GM18951 (cell line): ENCODE data around the gene STIP1.

Experiments
- POLR2A ChIP-seq: IDR thresholded peaks from 4 replicates; pipeline ENCODE4 v1.6.1; 2011; ENCODE audit warnings: mild to moderate bottlenecking; ENCODE audit not compliant: insufficient read length, insufficient read depth; ENCODE audit errors: extremely low read depth
- in situ Hi-C: fragments of 300-500 bp; cut with MboI; formaldehyde crosslinking; loops from one replicate; pipeline ENCODE4 v1.12.0; 2022; ENCODE audit warnings: low sequenced_read_pairs, mixed read lengths, inconsistent platforms; ENCODE audit not compliant: unreplicated experiment

Gene STIP1

GRCh38 chr11:64185693-64186491, at the start of gene STIP1:
Gene STIP1, plus strand, starts transcription at chr11:64186171. Its CDS starts 91 bp downstream, at chr11:64186262.
- in situ Hi-C loops = no loop called here

GRCh38 chr11:64136765-64137441, 49.1 kb upstream of the STIP1 start:
- no peak for TF ChIP-seq POLR2A
- in situ Hi-C loops = no loop called here

More at GRCh38 chr11:64185693-64186491, at the start of gene STIP1:
- TF ChIP-seq POLR2A = peak; percentile 54

- no peak for TF ChIP-seq POLR2A
- in situ Hi-C loops = no loop called here
These were observed 47.6 kb upstream of the STIP1 start for GRCh38 chr11:64138398-64138797.

GRCh38 chr11:64139049-64139448, 46.9 kb upstream of the STIP1 start:
- in situ Hi-C loops = no loop called here
- TF ChIP-seq POLR2A = no peak

- in situ Hi-C loops = no loop called here
- no peak for TF ChIP-seq POLR2A
These were observed 45.9 kb upstream of the STIP1 start for GRCh38 chr11:64140082-64140481.

- TF ChIP-seq POLR2A = no peak
- in situ Hi-C loops = no loop called here
These were observed 44.7 kb upstream of the STIP1 start for GRCh38 chr11:64141081-64141783.

- no peak for TF ChIP-seq POLR2A
- in situ Hi-C loops = no loop called here
These were observed 41.1 kb upstream of the STIP1 start for GRCh38 chr11:64144587-64145472.

- in situ Hi-C loops = no loop called here
- no peak for TF ChIP-seq POLR2A
These were observed 39.7 kb upstream of the STIP1 start for GRCh38 chr11:64146036-64146955.

GRCh38 chr11:64148226-64148916, 37.6 kb upstream of the STIP1 start:
- TF ChIP-seq POLR2A = no peak
- in situ Hi-C loops = no loop called here

- in situ Hi-C loops = no loop called here
- TF ChIP-seq POLR2A = no peak
These were observed 36.9 kb upstream of the STIP1 start for GRCh38 chr11:64148917-64149617.
